Activated CD8-positive, alpha-beta T cell treated with anti-CD3 and anti-CD28 coated beads for 36 hours (primary cell): ENCODE data around the gene TRIO. TPM values are rescaled to one million over a fixed set of nuclear protein-coding genes. Genes with fewer than 3 reads are reported as not detected.

Experiments used
- ATAC-seq: fragments of 200-7000 bp; cut with Tn5 transposase; one replicate; pipeline ENCODE4 v1.10.0; 2021; ENCODE audit warnings: mild to moderate bottlenecking, moderate library complexity
- CTCF ChIA-PET: fragments of 350-600 bp; sonication (Branson Sonifier 250); formaldehyde crosslinking; loops from one replicate; lab custom pipeline; 2021; ENCODE audit warnings: antibody characterized with exemption; lab: Charles Lee
- POLR2A ChIA-PET: fragments of 350-600 bp; sonication (Branson Sonifier 250); formaldehyde crosslinking; loops from one replicate; lab custom pipeline; 2021; ENCODE audit warnings: antibody characterized with exemption; lab: Charles Lee
- DNase-seq: peaks from one replicate; pipeline ENCODE4 v3.0.0-alpha.2; 2020
- H3K27ac Mint-ChIP-seq: one replicate; pipeline ENCODE4 v1.8.0; 2021; ENCODE audit warnings: mild to moderate bottlenecking, mixed read lengths
- H3K27me3 Mint-ChIP-seq: one replicate; pipeline ENCODE4 v1.8.0; 2021; ENCODE audit warnings: mixed read lengths
- H3K36me3 Mint-ChIP-seq: one replicate; pipeline ENCODE4 v1.8.0; 2021; ENCODE audit warnings: low read depth, mixed read lengths
- H3K4me1 Mint-ChIP-seq: one replicate; pipeline ENCODE4 v1.8.0; 2021; ENCODE audit warnings: low read depth, mixed read lengths
- H3K4me3 Mint-ChIP-seq: one replicate; pipeline ENCODE4 v1.8.0; 2021; ENCODE audit warnings: mild to moderate bottlenecking, moderate library complexity, mixed read lengths
- H3K9me3 Mint-ChIP-seq: one replicate; pipeline ENCODE4 v1.8.0; 2021; ENCODE audit warnings: mixed read lengths
- CTCF ChIP-seq: fragments of 200-600 bp; IDR thresholded peaks from one replicate; pipeline ENCODE4 v1.8.0; 2022; ENCODE audit warnings: antibody characterized with exemption, mild to moderate bottlenecking
- intact Hi-C: fragments of 100-400 bp; cut with micrococcal nuclease; formaldehyde crosslinking; loops from one replicate; pipeline ENCODE4 v1.10.0; 2022
- total RNA-seq, 2 experiments: library from RNA; stranded (reverse); gene quantifications; one replicate each; pipeline ENCODE4 v1.2.3, GENCODE V29; 2021

TRIO gene
- total RNA-seq, 2 experiments from 2014 or later, result 11.4 to 11.5 TPM

GRCh38 chr5:14181299-14181968 lies 38.3 kb downstream of the TRIO start:
- ATAC-seq, result no peak
- Mint-ChIP-seq H3K27ac (no peak overlapping the region), H3K36me3 (no peaks in the 10 kb centered on the region), H3K9me3 (no peaks in the 10 kb centered on the region), H3K4me1 (no peaks in the 10 kb centered on the region), H3K4me3 (no peak overlapping the region), H3K27me3 (peaks cover 1% of the 10 kb centered on the region)
- ChIA-PET POLR2A (no interaction called here), CTCF (no interaction called here)
- no peak for DNase-seq
- TF ChIP-seq CTCF, result no peak
- intact Hi-C loops, result no loop called here

GRCh38 chr5:14182761-14183160 lies 39.6 kb downstream of the TRIO start:
- Mint-ChIP-seq H3K9me3 (no peaks in the 10 kb centered on the region), H3K4me1 (no peaks in the 10 kb centered on the region), H3K4me3 (no peak overlapping the region), H3K27me3 (no peaks in the 10 kb centered on the region), H3K27ac (no peak overlapping the region), H3K36me3 (no peaks in the 10 kb centered on the region)
- ATAC-seq, result no peak
- CTCF ChIA-PET, result no interaction called here
- POLR2A ChIA-PET, result no interaction called here
- intact Hi-C loops, result no loop called here
- no peak for DNase-seq
- no peak for TF ChIP-seq CTCF

GRCh38 chr5:14183187-14183939 lies 40.2 kb downstream of the TRIO start:
- Mint-ChIP-seq H3K36me3 (no peaks in the 10 kb centered on the region), H3K27ac (no peak overlapping the region), H3K4me3 (no peak overlapping the region), H3K9me3 (no peaks in the 10 kb centered on the region), H3K27me3 (no peaks in the 10 kb centered on the region), H3K4me1 (no peaks in the 10 kb centered on the region)
- ATAC-seq, result no peak
- TF ChIP-seq CTCF, result no peak
- POLR2A ChIA-PET, result no interaction called here
- CTCF ChIA-PET, result no interaction called here
- intact Hi-C loops, result no loop called here
- DNase-seq, result no peak

- DNase-seq, result no peak
- H3K9me3 Mint-ChIP-seq, result no peaks in the 10 kb centered on the region
- ChIA-PET POLR2A (no interaction called here), CTCF (no interaction called here)
- no peak overlapping the region for H3K4me3 Mint-ChIP-seq
- no peak for ATAC-seq
- no peak overlapping the region for H3K27ac Mint-ChIP-seq
- H3K36me3 Mint-ChIP-seq, result no peaks in the 10 kb centered on the region
- no peaks in the 10 kb centered on the region for H3K27me3 Mint-ChIP-seq
- TF ChIP-seq CTCF, result no peak
- no peaks in the 10 kb centered on the region for H3K4me1 Mint-ChIP-seq
- intact Hi-C loops, result no loop called here
These were observed 40.9 kb downstream of the TRIO start for GRCh38 chr5:14184082-14184481.

GRCh38 chr5:14184725-14185124 lies 41.6 kb downstream of the TRIO start:
- no peaks in the 10 kb centered on the region for H3K4me1 Mint-ChIP-seq
- CTCF ChIA-PET, result no interaction called here
- ATAC-seq, result no peak
- POLR2A ChIA-PET, result no interaction called here
- TF ChIP-seq CTCF, result no peak
- H3K4me3 Mint-ChIP-seq, result no peak overlapping the region
- intact Hi-C loops, result no loop called here
- no peak overlapping the region for H3K27ac Mint-ChIP-seq
- H3K36me3 Mint-ChIP-seq, result no peaks in the 10 kb centered on the region
- DNase-seq, result no peak
- no peaks in the 10 kb centered on the region for H3K27me3 Mint-ChIP-seq
- no peaks in the 10 kb centered on the region for H3K9me3 Mint-ChIP-seq
